GM12878 (cell line): ENCODE measurements around the gene KLHL26. TPM values are rescaled to one million over a fixed set of nuclear protein-coding genes. Genes with fewer than 3 reads are reported as not detected.

Experiments used
- ATAC-seq: fragments of 200-7000 bp; cut with Tn5 transposase; 3 replicates; pipeline ENCODE4 v1.9.1; 2020; ENCODE audit warnings: mild to moderate bottlenecking, moderate library complexity
- BruUV-seq: library from RNA; stranded (reverse); fragments of 400-500 nt; replicated peaks from 2 replicates; lab custom pipeline; 2021; lab: Mats Ljungman, UMichigan
- CTCF ChIA-PET: fragments of 300-600 bp; sonication (Branson Sonifier 250); formaldehyde crosslinking; extraction: SDS; loops from one replicate; lab custom pipeline; 2021; ENCODE audit warnings: inconsistent platforms; lab: Yijun Ruan, JAX
- POLR2A ChIA-PET: fragments of 350-600 bp; formaldehyde crosslinking; extraction: SDS; loops from one replicate; lab custom pipeline; 2021; ENCODE audit warnings: inconsistent platforms; lab: Charles Lee
- RAD21 ChIA-PET: fragments of 300-600 bp; sonication (Branson Sonifier 250); formaldehyde crosslinking; loops from one replicate; lab custom pipeline; 2023; ENCODE audit warnings: antibody characterized with exemption; ENCODE audit not compliant: unreplicated experiment; lab: Charles Lee
- SMC1A ChIA-PET: fragments of 300-600 bp; sonication (Branson Sonifier 250); formaldehyde crosslinking; loops from one replicate; lab custom pipeline; 2023; ENCODE audit not compliant: unreplicated experiment, uncharacterized antibody; lab: Charles Lee
- DNase-seq: peaks from one replicate; pipeline ENCODE4 v3.0.0-alpha.2; 2011; ENCODE audit warnings: low read depth, low spot score
- FAIRE-seq: peaks from 3 replicates; lab custom pipeline; 2011; peaks lifted over from hg19 to GRCh38; lab: Jason Lieb, UNC
- H2AFZ ChIP-seq: 2 replicates; pipeline ENCODE4 v1.6.0; 2011; ENCODE audit warnings: low read depth, low read length, control low read depth; ENCODE audit not compliant: control insufficient read depth
- H3K27ac ChIP-seq: 2 replicates; pipeline ENCODE4 v1.5.1; 2011; ENCODE audit warnings: control low read depth; ENCODE audit not compliant: control insufficient read depth, insufficient read depth
- H3K27me3 ChIP-seq, 2 experiments: replicated peaks in 1 of 2; 2 replicates each; pipeline versions ENCODE4 v1.6.0 to v1.6.1; 2011; ENCODE audit warnings: low read length in 1 of 2; ENCODE audit not compliant: control insufficient read depth in 2 of 2, insufficient read depth in 2 of 2
- H3K36me3 ChIP-seq, 2 experiments: 2 replicates each; pipeline ENCODE4 v1.5.1; 2011; ENCODE audit warnings: low read length in 1 of 2; ENCODE audit not compliant: control insufficient read depth in 2 of 2, insufficient read depth in 2 of 2
- H3K4me1 ChIP-seq: 2 replicates; pipeline ENCODE4 v1.6.1; 2011; ENCODE audit warnings: mild to moderate bottlenecking, low read length, moderate library complexity, mixed read lengths; ENCODE audit not compliant: control insufficient read depth, insufficient read depth
- H3K4me2 ChIP-seq: 2 replicates; pipeline ENCODE4 v1.6.0; 2011; ENCODE audit warnings: control low read depth; ENCODE audit not compliant: control insufficient read depth, insufficient read depth
- H3K4me3 ChIP-seq: fragments of 200-600 bp; sonication (generic); 2 replicates; pipeline ENCODE4 v1.5.1; 2016
- H3K79me2 ChIP-seq: 2 replicates; pipeline ENCODE4 v1.6.0; 2011; ENCODE audit warnings: low read length; ENCODE audit not compliant: control insufficient read depth, insufficient read depth
- H3K9ac ChIP-seq: 2 replicates; pipeline ENCODE4 v1.8.0; 2011; ENCODE audit warnings: low read length, control low read depth, mixed read lengths; ENCODE audit not compliant: control insufficient read depth, insufficient read depth
- H3K9me3 ChIP-seq: replicated peaks from 3 replicates; pipeline ENCODE4 v1.5.1; 2011; ENCODE audit warnings: mild to moderate bottlenecking, low read length; ENCODE audit not compliant: control insufficient read depth, insufficient read depth
- H4K20me1 ChIP-seq: 2 replicates; pipeline ENCODE4 v1.6.0; 2011; ENCODE audit not compliant: control insufficient read depth, insufficient read depth
- CHD2 ChIP-seq: IDR thresholded peaks from 2 replicates; pipeline ENCODE4 v1.6.1; 2011; ENCODE audit warnings: low read depth, low read length, improper control_type of control experiment, borderline replicate concordance
- CHD4 ChIP-seq: fragments of 200-600 bp; sonication (generic); IDR thresholded peaks from 2 replicates; pipeline ENCODE4 v1.6.1; 2016; ENCODE audit warnings: mild to moderate bottlenecking
- IKZF1 ChIP-seq: fragments of 450-650 bp; conservative IDR thresholded peaks from 2 replicates; pipeline ENCODE4 v1.6.1; 2017; ENCODE audit warnings: antibody characterized with exemption, mild to moderate bottlenecking
- IRF5 ChIP-seq: fragments of 450-650 bp; IDR thresholded peaks from 2 replicates; pipeline ENCODE4 v1.6.1; 2017; ENCODE audit warnings: borderline replicate concordance
- MTA2 ChIP-seq: fragments of 450-650 bp; IDR thresholded peaks from 2 replicates; pipeline ENCODE4 v1.6.1; 2016; ENCODE audit warnings: low read depth, mild to moderate bottlenecking, moderate library complexity
- NFYB ChIP-seq: IDR thresholded peaks from 2 replicates; pipeline ENCODE4 v1.6.1; 2011; ENCODE audit warnings: low read depth, mild to moderate bottlenecking, low read length, improper control_type of control experiment, moderate library complexity; ENCODE audit not compliant: insufficient read depth
- SMAD5 ChIP-seq: IDR thresholded peaks from 2 replicates; pipeline ENCODE4 v1.6.1; 2016; ENCODE audit warnings: antibody characterized with exemption, low read depth
- TARDBP ChIP-seq: IDR thresholded peaks from 2 replicates; pipeline ENCODE4 v1.6.1; 2016; ENCODE audit warnings: borderline replicate concordance
- ZBED1 ChIP-seq: IDR thresholded peaks from 2 replicates; pipeline ENCODE4 v1.6.1; 2016; ENCODE audit warnings: borderline replicate concordance
- WGBS: methylation state at CpG from one replicate; pipeline ENCODE4 v1.1.6; 2016; ENCODE audit warnings: low lambda C conversion rate; ENCODE audit not compliant: insufficient replicate concordance, insufficient coverage; ENCODE audit errors: missing lambda C conversion rate; 5-methylcytosine and 5-hydroxymethylcytosine counted together
- in situ Hi-C: fragments of 300-500 bp; cut with MboI; formaldehyde crosslinking; loops from 9 replicates; pipeline ENCODE4 v1.14.3; 2018; ENCODE audit warnings: mixed read lengths
- intact Hi-C: fragments of 100-400 bp; cut with micrococcal nuclease; formaldehyde crosslinking; loops from one replicate; pipeline ENCODE4 v1.14.2; 2022; ENCODE audit not compliant: unreplicated experiment
- polyA plus RNA-seq, 11 experiments: library from polyadenylated mRNA; depleted of rRNA in 4 of 11; unstranded in 6 of 11; stranded (reverse) in 5 of 11; fragments of >200 nt; fragmentation: Nextera tagmentation in 4 of 11; fragmentation: Illumina TruSeq in 1 of 11; extraction: Ambion mirVana in 4 of 11; extraction: Trizol in 1 of 11; gene quantifications; 1 replicate in 1 of 11; 2 replicates in 10 of 11; pipeline versions ENCODE4 v1.2.1 to v1.2.3, GENCODE V29; 2011 to 2016; ENCODE audit warnings: inconsistent platforms in 2 of 11, missing spikeins in 2 of 11, low read depth in 1 of 11
- total RNA-seq, 4 experiments: library from RNA; depleted of rRNA in 3 of 4; stranded (reverse); fragments of >200 nt in 3 of 4; fragmentation: Illumina TruSeq in 1 of 4; extraction: Trizol in 1 of 4; gene quantifications; 2 replicates each; pipeline versions ENCODE4 v1.2.1 to v1.2.3, GENCODE V29; 2013 to 2021
- TF ChIP-seq, protein P1 (sequence below): fragments of 450-650 bp; IDR thresholded peaks from 2 replicates; pipeline ENCODE4 v1.6.1; 2017; ENCODE audit warnings: mild to moderate bottlenecking, moderate library complexity

KLHL26 gene
- total and polyA plus RNA-seq, 10 of the 15 experiments (the other 5 are each of a cell fraction or from before 2014, with no cell fraction given) = 0.18 to 14.6 (median 2.9) TPM

GRCh38 chr19:18713550-18714117 lies 76.8 kb downstream of the KLHL26 start:
- WGBS = 71% methylated on average over 18 of the region's 18 CpGs
- CTCF ChIA-PET = interaction anchor here (0.6 to 0.8 kb wide), 2 partner anchors 39 to 95 kb away, joined by 3 to 4 read pairs; no protein-coding TSS in a partner anchor

More at GRCh38 chr19:18713550-18714117, 76.8 kb downstream of the KLHL26 start:
- no peaks in the 10 kb centered on the region for H3K79me2 ChIP-seq
- no peak for TF ChIP-seq TARDBP
- TF ChIP-seq NFYB = no peak
- TF ChIP-seq IKZF1 = no peak
- TF ChIP-seq MTA2 = no peak
- no peak for TF ChIP-seq ZBED1
- no peak for TF ChIP-seq SMAD5
- TF ChIP-seq, protein P1, sequence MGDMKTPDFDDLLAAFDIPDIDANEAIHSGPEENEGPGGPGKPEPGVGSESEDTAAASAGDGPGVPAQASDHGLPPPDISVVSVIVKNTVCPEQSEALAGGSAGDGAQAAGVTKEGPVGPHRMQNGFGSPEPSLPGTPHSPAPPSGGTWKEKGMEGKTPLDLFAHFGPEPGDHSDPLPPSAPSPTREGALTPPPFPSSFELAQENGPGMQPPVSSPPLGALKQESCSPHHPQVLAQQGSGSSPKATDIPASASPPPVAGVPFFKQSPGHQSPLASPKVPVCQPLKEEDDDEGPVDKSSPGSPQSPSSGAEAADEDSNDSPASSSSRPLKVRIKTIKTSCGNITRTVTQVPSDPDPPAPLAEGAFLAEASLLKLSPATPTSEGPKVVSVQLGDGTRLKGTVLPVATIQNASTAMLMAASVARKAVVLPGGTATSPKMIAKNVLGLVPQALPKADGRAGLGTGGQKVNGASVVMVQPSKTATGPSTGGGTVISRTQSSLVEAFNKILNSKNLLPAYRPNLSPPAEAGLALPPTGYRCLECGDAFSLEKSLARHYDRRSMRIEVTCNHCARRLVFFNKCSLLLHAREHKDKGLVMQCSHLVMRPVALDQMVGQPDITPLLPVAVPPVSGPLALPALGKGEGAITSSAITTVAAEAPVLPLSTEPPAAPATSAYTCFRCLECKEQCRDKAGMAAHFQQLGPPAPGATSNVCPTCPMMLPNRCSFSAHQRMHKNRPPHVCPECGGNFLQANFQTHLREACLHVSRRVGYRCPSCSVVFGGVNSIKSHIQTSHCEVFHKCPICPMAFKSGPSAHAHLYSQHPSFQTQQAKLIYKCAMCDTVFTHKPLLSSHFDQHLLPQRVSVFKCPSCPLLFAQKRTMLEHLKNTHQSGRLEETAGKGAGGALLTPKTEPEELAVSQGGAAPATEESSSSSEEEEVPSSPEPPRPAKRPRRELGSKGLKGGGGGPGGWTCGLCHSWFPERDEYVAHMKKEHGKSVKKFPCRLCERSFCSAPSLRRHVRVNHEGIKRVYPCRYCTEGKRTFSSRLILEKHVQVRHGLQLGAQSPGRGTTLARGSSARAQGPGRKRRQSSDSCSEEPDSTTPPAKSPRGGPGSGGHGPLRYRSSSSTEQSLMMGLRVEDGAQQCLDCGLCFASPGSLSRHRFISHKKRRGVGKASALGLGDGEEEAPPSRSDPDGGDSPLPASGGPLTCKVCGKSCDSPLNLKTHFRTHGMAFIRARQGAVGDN = no peak
- no peak for TF ChIP-seq IRF5
- no peak for TF ChIP-seq CHD4
- TF ChIP-seq CHD2 = no peak
- ChIA-PET RAD21 (interaction anchor here (0.6 kb wide), 1 partner anchor 130 kb away, joined by 3 read pairs; no protein-coding TSS in a partner anchor), SMC1A (interaction anchor here (0.7 kb wide), 1 partner anchor 133 kb away, joined by 3 read pairs; no protein-coding TSS in a partner anchor), POLR2A (interaction anchor here (0.5 kb wide), 1 partner anchor 307 kb away, joined by 3 read pairs; no protein-coding TSS in a partner anchor)
- in situ Hi-C loops = no loop called here
- H3K4me1 ChIP-seq = no peaks in the 10 kb centered on the region
- no peak for ATAC-seq
- DNase-seq = no peak
- no peak overlapping the region for H3K27ac ChIP-seq
- H3K36me3 ChIP-seq = no peaks in the 10 kb centered on the region; a peak in 1 of 4 replicates
- no peak overlapping the region for H3K4me2 ChIP-seq
- H3K9ac ChIP-seq = no peak overlapping the region
- no peak for FAIRE-seq
- no TSS peak for BruUV-seq
- H3K4me3 ChIP-seq = no peak overlapping the region
- no peaks in the 10 kb centered on the region for H4K20me1 ChIP-seq
- H3K27me3 ChIP-seq = no peaks in the 10 kb centered on the region
- no peak overlapping the region for H2AFZ ChIP-seq
- H3K9me3 ChIP-seq = no peaks in the 10 kb centered on the region
- intact Hi-C loops = no loop called here
